OCI-LY7 (cell line): ENCODE measurements around the gene BRIP1. TPM values are rescaled to one million over a fixed set of nuclear protein-coding genes. Genes with fewer than 3 reads are reported as not detected.

Source experiments
- BruUV-seq: library from RNA; stranded (reverse); fragments of 400-500 nt; replicated peaks from 2 replicates; lab custom pipeline; 2021; lab: Mats Ljungman, UMichigan
- CTCF ChIA-PET: fragments of 300-600 bp; sonication (Branson Sonifier 250); formaldehyde crosslinking; loops from one replicate; lab custom pipeline; 2022; ENCODE audit warnings: antibody characterized with exemption; ENCODE audit not compliant: unreplicated experiment; lab: Charles Lee
- POLR2A ChIA-PET: fragments of 300-600 bp; sonication (Branson Sonifier 250); formaldehyde crosslinking; loops from one replicate; lab custom pipeline; 2022; ENCODE audit warnings: antibody characterized with exemption; lab: Charles Lee
- DNase-seq: peaks from one replicate; pipeline ENCODE4 v3.0.0-alpha.2; 2015; ENCODE audit warnings: low spot score
- H2AFZ ChIP-seq: fragments of 200-600 bp; sonication (generic), shearing (Covaris generic); 2 replicates; pipeline ENCODE4 v1.6.1; 2014; ENCODE audit warnings: mild to moderate bottlenecking, antibody characterized with exemption, low read length, moderate library complexity
- H3K27ac ChIP-seq: fragments of 200-600 bp; sonication (generic); 2 replicates; pipeline ENCODE4 v1.5.1; 2014; ENCODE audit warnings: mixed run types, low read depth, mild to moderate bottlenecking, moderate library complexity, low read length, inconsistent platforms; ENCODE audit not compliant: poor library complexity, severe bottlenecking
- H3K36me3 ChIP-seq: fragments of 200-600 bp; sonication (generic); 2 replicates; pipeline ENCODE4 v1.6.1; 2014; ENCODE audit warnings: mild to moderate bottlenecking, antibody characterized with exemption, low read length, moderate library complexity, mixed read lengths; ENCODE audit not compliant: insufficient read depth
- H3K4me1 ChIP-seq: fragments of 200-600 bp; sonication (generic); 2 replicates; pipeline ENCODE4 v1.5.1; 2014; ENCODE audit warnings: mild to moderate bottlenecking, low read length; ENCODE audit not compliant: insufficient read depth, poor library complexity, severe bottlenecking
- H3K4me2 ChIP-seq: fragments of 200-600 bp; sonication (generic); 2 replicates; pipeline ENCODE4 v1.6.1; 2014; ENCODE audit warnings: mild to moderate bottlenecking, low read length
- H3K4me3 ChIP-seq: fragments of 200-600 bp; sonication (generic); 2 replicates; pipeline ENCODE4 v1.5.1; 2014; ENCODE audit warnings: mild to moderate bottlenecking, low read depth, low read length; ENCODE audit not compliant: poor library complexity, severe bottlenecking
- H3K79me2 ChIP-seq: fragments of 200-600 bp; sonication (generic); 2 replicates; pipeline ENCODE4 v1.6.1; 2016; ENCODE audit warnings: low read depth, mild to moderate bottlenecking, low read length, moderate library complexity, mixed read lengths; ENCODE audit not compliant: insufficient read depth
- H3K9me2 ChIP-seq: fragments of 200-600 bp; sonication (generic); 2 replicates; pipeline ENCODE4 v1.6.1; 2016; ENCODE audit warnings: mild to moderate bottlenecking, low read length, mixed read lengths; ENCODE audit not compliant: insufficient read depth
- H3K9me3 ChIP-seq: fragments of 200-600 bp; sonication (generic); 2 replicates; pipeline ENCODE4 v1.6.1; 2014; ENCODE audit warnings: mild to moderate bottlenecking, mixed run types, low read length, mixed read lengths
- H4K20me1 ChIP-seq: fragments of 200-600 bp; sonication (generic); 2 replicates; pipeline ENCODE4 v1.6.1; 2014; ENCODE audit warnings: mild to moderate bottlenecking, antibody characterized with exemption, low read length, moderate library complexity, mixed read lengths; ENCODE audit not compliant: insufficient read depth
- CTCF ChIP-seq: fragments of 200-600 bp; sonication (generic); conservative IDR thresholded peaks from 2 replicates; pipeline ENCODE4 v1.5.1; 2014; ENCODE audit warnings: mild to moderate bottlenecking, antibody characterized with exemption, low read length, moderate library complexity, mixed read lengths
- EZH2phosphoT487 ChIP-seq: fragments of 200-600 bp; sonication (generic); IDR thresholded peaks from 2 replicates; pipeline ENCODE4 v1.6.1; 2018; ENCODE audit warnings: low read depth, borderline replicate concordance, mild to moderate bottlenecking, mixed run types, antibody characterized with exemption, low read length, moderate library complexity, mixed read lengths
- intact Hi-C: fragments of 100-400 bp; cut with micrococcal nuclease; formaldehyde crosslinking; loops from one replicate; pipeline ENCODE4 v1.10.0; 2022; ENCODE audit not compliant: unreplicated experiment
- total RNA-seq, 2 experiments: library from RNA; depleted of rRNA in 1 of 2; stranded (reverse); fragments of >200 nt in 1 of 2; shearing (Covaris generic) in 1 of 2; gene quantifications; 2 replicates each; pipeline ENCODE4 v1.2.3, GENCODE V29; 2014 to 2022

The BRIP1 gene
- total RNA-seq, 2 experiments from 2014 or later: 32.5 to 33.8 TPM

- Histone ChIP-seq H4K20me1 (no peaks in the 10 kb centered on the region), H3K4me1 (no peaks in the 10 kb centered on the region), H3K9me3 (peaks cover 7% of the 10 kb centered on the region; the same call in 1 of the 2 replicates), H2AFZ (no peak overlapping the region), H3K4me2 (no peak overlapping the region), H3K79me2 (no peaks in the 10 kb centered on the region), H3K4me3 (no peak overlapping the region), H3K9me2 (no peaks in the 10 kb centered on the region; the same call in 1 of the 2 replicates), H3K27ac (no peak overlapping the region), H3K36me3 (peaks cover 83% of the 10 kb centered on the region)
- CTCF ChIA-PET: no interaction called here
- intact Hi-C loops: no loop called here
- no peak for DNase-seq
- POLR2A ChIA-PET: interaction anchor here (1.1 kb wide), 1 partner anchor 9 kb away, joined by 3 read pairs; no protein-coding TSS in a partner anchor
- no TSS peak for BruUV-seq
- no peak for TF ChIP-seq CTCF
- no peak for TF ChIP-seq EZH2phosphoT487
Observed at GRCh38 chr17:61809816-61810392, 53.4 kb downstream of the BRIP1 start.

- Histone ChIP-seq H3K4me3 (no peak overlapping the region), H3K9me3 (no peaks in the 10 kb centered on the region), H4K20me1 (no peaks in the 10 kb centered on the region), H3K4me2 (no peak overlapping the region), H3K79me2 (no peaks in the 10 kb centered on the region), H3K36me3 (peaks cover 69% of the 10 kb centered on the region), H3K9me2 (no peaks in the 10 kb centered on the region; the same call in 1 of the 2 replicates), H2AFZ (no peak overlapping the region), H3K4me1 (no peaks in the 10 kb centered on the region), H3K27ac (no peak overlapping the region)
- DNase-seq: no peak
- CTCF ChIA-PET: no interaction called here
- POLR2A ChIA-PET: no interaction called here
- TF ChIP-seq CTCF: no peak
- no peak for TF ChIP-seq EZH2phosphoT487
- intact Hi-C loops: no loop called here
- BruUV-seq: no TSS peak
Observed at GRCh38 chr17:61808442-61808841, 54.9 kb downstream of the BRIP1 start.

GRCh38 chr17:61806936-61807335 is 56.4 kb downstream of the BRIP1 start:
- Histone ChIP-seq H3K36me3 (peaks cover 68% of the 10 kb centered on the region), H3K9me2 (no peaks in the 10 kb centered on the region; the same call in 1 of the 2 replicates), H4K20me1 (no peaks in the 10 kb centered on the region), H2AFZ (no peak overlapping the region), H3K4me3 (no peak overlapping the region), H3K9me3 (no peaks in the 10 kb centered on the region), H3K4me1 (no peaks in the 10 kb centered on the region), H3K79me2 (no peaks in the 10 kb centered on the region), H3K27ac (no peak overlapping the region), H3K4me2 (no peak overlapping the region)
- CTCF ChIA-PET: no interaction called here
- no peak for TF ChIP-seq EZH2phosphoT487
- TF ChIP-seq CTCF: no peak
- intact Hi-C loops: no loop called here
- DNase-seq: no peak
- no TSS peak for BruUV-seq
- POLR2A ChIA-PET: no interaction called here
